NCI-H2029 treated with DMSO at 0.1 percent for 48 hours (cell line): ENCODE measurements around the gene TIMELESS.
"Not testable (repeated sequence)": the region's sequence is repeated elsewhere in the genome, so short reads cannot be mapped to it uniquely, and the experiment has no call there.

Experiments used
- DNase-seq: peaks from one replicate; lab custom pipeline; 2025; lab: John Stamatoyannopoulos, UW

The TIMELESS gene, protein sequence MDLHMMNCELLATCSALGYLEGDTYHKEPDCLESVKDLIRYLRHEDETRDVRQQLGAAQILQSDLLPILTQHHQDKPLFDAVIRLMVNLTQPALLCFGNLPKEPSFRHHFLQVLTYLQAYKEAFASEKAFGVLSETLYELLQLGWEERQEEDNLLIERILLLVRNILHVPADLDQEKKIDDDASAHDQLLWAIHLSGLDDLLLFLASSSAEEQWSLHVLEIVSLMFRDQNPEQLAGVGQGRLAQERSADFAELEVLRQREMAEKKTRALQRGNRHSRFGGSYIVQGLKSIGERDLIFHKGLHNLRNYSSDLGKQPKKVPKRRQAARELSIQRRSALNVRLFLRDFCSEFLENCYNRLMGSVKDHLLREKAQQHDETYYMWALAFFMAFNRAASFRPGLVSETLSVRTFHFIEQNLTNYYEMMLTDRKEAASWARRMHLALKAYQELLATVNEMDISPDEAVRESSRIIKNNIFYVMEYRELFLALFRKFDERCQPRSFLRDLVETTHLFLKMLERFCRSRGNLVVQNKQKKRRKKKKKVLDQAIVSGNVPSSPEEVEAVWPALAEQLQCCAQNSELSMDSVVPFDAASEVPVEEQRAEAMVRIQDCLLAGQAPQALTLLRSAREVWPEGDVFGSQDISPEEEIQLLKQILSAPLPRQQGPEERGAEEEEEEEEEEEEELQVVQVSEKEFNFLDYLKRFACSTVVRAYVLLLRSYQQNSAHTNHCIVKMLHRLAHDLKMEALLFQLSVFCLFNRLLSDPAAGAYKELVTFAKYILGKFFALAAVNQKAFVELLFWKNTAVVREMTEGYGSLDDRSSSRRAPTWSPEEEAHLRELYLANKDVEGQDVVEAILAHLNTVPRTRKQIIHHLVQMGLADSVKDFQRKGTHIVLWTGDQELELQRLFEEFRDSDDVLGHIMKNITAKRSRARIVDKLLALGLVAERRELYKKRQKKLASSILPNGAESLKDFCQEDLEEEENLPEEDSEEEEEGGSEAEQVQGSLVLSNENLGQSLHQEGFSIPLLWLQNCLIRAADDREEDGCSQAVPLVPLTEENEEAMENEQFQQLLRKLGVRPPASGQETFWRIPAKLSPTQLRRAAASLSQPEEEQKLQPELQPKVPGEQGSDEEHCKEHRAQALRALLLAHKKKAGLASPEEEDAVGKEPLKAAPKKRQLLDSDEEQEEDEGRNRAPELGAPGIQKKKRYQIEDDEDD

DNA sequence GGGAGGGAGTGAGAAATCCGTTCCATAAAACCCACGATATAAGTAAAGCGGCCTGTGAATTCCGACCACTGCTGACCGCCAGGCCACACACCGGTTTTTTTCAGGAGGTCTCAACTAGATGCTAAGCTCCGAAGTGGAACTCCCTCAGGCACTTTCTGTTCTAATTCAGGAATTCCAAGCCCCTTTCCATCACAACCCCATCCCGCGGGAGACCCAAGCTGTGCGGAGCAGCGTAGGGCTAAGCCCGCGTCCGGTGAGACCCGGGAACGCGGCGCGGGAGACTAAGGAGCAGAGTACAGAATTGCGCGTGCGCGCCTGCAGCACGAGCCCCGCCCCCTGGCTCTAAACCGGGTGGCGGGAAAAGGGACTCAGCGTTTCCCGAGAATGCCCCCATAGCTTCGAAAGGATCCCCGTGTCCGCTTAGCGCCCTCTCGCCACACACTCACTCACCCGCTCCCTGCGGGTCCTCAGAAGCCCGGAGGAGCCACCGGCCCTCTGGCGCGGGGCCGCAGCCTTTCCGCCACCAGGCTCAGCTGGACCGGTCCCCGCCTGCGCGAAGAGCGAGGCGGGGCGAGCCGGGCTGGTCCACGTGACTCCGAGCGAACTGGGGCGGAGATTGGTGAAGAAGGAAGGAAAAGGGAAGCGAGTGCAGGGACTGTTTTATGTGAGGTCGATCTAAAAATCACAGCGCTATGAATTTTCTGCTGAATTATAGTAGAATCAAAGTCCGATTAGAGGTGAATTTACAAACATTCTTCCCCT is at the start of gene TIMELESS:
TIMELESS (minus strand) TSS at position 567 of the 762 bp plus-strand sequence. CDS start 15,256 bp downstream, outside the sequence.
- peak; percentile 89 for DNase-seq

DNA sequence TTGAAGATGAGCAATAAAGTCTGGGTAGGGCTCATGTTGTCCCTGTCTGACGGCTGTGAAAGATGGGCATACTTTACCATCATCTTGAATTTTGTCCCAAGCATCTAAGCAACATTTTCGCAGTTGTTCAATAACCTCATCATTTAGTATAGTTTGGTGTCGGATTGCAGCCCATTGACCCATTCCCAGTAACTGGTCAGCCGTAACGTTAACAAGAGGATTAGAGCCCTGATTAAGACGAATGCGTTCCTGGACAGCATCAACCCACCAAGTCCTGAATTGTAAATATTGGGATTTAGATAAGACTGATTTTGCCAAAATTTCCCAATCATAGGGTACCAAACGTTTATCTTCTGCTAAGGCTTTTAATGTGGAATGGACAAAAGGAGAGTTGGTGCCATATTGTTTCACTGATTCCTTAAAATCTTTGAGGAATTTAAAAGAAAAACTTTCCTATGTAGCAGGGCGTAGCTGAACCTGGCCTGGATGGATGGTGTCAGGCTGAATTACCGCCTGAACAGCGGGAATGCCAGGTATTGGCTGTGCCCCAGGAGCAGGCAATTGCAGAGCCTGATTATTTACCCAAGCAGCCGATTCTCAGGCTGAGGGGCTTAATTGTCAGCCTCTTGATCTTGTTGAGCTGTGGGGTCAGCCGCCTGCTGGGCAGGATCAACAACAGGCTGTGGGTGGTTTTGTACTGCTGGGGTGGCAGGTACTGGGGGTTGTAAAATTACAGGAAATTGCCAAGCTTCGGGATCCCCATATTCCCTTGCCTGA is 49.1 kb upstream of the TIMELESS start:
- not testable (repeated sequence) for DNase-seq

DNA sequence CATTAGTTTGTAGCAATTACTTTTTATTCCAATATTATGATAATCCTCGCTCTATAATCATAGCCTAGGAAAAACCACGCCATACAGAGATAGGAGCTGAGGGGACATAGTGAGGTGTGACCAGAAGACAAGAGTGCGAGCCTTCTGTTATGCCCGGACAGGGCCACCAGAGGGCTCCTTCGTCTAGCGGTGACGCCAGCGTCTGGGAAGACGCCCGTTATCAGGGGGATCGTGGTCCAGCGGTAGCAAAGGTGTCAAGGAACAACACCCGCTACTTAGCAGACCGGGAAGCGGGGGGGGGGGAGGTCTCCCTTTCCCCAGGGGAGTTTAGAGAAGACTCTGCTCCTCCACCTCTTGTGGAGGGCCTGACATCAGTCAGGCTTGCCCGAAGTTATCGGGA is 47.5 kb upstream of the TIMELESS start:
- not testable (repeated sequence) for DNase-seq

DNA sequence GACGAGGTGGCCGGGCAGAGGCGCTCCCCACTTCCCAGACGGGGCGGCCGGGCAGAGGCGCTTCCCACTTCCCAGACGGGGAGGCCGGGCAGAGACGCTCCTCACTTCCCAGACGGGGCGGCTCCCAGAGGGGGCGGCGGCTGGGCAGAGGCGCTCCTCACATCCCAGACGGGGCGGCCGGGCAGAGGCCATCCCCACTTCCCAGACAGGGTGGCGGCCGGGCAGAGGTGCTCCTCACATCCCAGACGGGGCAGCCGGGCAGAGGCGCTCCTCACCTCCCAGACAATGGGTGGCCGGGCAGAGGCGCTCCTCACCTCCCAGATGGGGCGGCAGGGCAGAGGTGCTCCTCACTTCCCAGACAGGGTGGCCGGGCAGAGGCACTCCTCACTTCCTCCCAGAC is 45.3 kb upstream of the TIMELESS start:
- DNase-seq, result not testable (repeated sequence)

DNA sequence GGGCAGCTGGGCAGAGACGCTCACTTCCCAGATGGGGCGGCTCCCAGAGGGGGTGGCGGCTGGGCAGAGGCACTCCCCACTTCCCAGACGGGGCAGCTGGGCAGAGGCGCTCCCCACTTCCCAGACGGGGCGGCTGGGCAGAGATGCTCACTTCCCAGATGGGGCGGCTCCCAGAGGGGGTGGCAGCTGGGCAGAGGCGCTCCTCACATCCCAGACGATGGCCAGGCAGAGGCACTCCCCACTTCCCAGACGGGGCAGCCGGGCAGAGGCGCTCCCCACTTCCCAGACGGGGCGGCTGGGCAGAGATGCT is 44.8 kb upstream of the TIMELESS start:
- DNase-seq, result not testable (repeated sequence)

DNA sequence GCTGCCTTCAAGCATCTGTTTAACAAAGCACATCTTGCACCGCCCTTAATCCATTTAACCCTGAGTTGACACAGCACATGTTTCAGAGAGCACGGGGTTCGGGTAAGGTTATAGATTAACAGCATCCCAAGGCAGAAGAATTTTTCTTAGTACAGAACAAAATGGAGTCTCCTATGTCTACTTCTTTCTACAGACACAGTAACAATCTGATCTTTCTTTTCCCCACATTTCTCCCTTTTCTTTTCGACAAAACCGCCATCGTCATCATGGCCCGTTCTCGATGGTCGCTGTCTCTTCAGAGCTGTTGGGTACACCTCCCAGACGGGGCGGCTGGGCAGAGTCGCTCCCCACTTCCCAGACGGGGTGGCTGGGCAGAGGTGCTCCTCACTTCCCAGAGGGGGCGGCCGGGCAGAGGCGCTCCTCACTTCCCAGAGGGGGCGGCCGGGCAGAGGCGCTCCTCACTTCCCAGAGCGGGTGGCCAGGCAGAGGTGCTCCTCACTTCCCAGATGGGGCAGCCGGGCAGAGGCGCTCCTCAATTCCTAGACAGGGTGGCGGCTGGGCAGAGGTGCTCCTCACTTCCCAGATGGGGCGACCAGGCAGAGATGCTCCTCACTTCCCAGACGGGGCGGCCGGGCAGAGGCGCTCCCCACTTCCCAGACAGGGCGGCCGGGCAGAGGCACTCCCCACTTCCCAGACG is 44.3 kb upstream of the TIMELESS start:
- not testable (repeated sequence) for DNase-seq

DNA sequence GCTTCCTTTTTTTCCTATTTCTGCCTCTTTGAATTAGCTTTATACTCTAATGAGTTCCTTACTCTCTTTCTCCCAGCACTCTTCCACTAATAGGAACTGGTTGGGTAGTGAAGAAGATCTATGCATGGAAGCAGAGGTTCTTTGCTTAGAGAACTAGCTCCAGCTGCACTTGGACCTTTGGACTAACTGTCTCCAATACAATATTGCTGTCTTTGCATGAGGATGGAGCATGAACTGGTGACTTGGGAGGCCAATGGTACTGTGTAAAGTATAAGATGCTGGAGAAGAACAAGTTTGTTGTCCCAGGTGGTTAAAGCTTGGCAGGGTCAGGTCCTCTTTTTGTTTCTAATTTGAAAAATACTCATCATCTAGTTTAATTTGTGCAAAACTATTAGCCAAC is 41.1 kb upstream of the TIMELESS start:
- no peak for DNase-seq

DNA sequence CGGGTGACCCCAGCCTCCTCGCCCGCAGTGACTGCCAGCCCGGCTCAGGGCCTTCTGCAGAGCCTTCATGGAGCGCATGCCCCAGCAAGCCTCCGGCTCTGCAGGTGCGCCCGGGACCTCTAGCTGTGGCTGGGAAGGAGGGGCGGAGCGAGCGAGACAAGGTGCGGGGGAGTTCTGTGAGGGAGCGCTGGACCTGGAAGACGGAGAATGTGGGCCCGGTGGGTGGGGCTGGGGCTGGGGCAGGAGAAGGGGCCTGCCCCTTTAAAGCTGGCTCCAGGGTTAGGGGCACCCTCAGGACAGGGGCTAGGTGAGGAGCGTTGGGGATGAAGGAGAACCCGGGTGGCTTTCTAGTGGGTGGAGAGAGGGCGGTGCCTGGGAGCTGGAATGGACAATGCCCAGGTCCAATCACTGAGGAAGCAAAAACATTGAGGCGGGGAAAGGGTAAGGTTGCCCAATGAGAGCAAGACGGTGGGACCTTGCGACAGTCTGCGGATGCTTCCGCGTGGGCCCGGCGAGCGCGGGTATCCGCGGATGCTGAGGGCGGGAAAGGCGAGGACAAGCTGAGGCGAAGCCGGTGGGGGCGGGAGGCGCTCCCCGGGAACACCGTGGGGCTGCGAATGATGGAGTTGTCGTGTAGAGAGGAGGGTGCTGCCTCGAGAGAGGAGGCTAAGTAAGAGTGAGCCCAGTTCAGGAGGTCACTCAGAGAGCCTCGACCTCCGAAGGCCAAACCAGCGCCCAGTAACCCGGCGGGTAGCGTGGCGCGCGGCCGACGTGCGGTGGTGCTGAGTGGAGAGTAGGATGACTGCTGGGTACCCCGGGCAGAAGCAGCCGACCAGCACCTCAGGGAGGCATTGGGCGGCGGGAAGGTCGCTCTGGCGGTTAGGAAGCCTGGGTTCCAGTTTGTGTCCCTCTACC is 39.1 kb upstream of the TIMELESS start, which contains the start of gene GLS2:
GLS2 (minus strand) TSS at position 121 of the 915 bp plus-strand sequence; CDS start at position 78, 43 bp downstream.
- peak; percentile 82 for DNase-seq

DNA sequence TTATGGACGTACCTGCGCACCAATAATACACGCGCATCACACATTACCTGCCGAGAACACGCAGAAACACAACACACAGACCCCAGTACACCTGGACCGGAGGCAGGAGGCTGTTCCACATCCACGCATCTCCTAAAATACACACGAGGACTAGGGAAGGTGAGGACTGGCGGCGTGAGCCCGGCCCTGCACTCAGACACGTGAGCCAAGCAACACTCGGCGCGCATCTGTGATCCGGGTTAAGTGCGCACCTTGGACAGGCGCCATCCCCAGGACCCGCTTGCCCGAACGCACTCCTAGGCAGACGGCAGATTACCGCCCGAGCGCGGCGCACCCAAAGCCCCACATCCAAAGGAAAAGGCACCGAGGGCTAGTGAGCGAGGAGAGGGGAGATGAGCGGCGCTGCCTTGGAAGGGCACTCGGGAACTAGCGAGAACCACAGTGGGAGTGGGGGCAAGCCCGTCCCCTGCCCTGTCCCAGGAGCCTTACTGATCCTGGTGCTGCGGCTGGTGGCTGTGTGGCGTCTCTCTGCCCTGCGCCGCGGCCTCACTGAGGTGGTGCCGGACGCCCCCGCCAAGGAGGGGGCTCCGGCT is 38.3 kb upstream of the TIMELESS start:
- no peak for DNase-seq

DNA sequence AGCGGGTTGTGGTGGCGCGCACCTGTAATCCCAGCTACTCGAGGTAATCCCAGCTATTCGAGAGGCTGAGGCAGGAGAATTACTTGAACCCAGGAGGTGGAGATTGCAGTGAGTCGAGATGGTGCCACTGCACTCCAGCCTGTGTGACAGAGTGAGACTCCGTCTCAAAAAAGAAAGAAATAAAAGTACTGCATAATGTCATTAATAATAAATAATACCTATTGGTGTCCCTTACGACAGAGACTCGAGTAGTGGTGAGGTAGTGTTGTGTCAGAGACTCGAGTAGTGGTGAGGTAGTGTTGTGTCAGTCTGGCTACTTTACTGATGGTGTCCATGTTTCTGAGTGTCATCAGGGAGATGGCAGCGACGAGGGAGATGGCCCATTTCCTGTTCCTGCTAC is 37.5 kb upstream of the TIMELESS start:
- no peak for DNase-seq

DNA sequence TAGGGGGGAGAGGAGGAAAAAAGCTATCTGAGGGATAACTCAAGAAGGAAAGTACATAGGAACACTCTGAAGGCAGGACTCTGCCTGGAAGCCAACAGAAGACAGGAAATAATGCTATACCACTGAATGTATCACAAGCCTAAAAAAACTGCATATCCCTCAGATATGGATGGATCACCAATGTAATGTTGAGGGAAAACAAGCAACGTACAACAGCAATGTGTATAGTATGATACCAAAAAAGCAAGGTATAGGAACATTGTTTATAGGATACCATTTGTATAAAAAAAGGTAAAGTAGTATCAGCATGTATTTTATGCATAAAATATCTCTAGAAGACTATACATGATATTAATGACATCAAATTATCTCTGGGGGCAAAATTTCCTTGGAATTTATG is 35.3 kb upstream of the TIMELESS start:
- DNase-seq, result no peak

DNA sequence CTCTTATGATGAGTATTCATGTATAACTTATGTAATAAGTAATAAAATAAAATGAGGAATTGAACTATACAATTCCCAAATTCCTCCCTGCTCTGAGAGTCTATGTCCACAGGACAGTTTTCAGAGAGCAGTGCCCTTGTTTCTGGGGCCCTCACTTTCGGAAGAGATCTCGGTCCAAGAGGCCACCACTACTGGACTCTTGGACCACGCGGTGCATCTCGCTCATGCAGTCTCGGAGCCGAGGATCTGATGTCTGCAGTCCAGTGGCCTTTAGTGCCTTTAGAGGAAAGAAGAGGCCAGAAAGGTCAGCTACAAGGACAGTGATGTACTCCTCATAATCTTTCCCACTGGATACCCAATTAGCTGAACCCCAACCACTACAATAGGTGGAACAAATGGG is 30.4 kb upstream of the TIMELESS start:
- DNase-seq, result no peak

DNA sequence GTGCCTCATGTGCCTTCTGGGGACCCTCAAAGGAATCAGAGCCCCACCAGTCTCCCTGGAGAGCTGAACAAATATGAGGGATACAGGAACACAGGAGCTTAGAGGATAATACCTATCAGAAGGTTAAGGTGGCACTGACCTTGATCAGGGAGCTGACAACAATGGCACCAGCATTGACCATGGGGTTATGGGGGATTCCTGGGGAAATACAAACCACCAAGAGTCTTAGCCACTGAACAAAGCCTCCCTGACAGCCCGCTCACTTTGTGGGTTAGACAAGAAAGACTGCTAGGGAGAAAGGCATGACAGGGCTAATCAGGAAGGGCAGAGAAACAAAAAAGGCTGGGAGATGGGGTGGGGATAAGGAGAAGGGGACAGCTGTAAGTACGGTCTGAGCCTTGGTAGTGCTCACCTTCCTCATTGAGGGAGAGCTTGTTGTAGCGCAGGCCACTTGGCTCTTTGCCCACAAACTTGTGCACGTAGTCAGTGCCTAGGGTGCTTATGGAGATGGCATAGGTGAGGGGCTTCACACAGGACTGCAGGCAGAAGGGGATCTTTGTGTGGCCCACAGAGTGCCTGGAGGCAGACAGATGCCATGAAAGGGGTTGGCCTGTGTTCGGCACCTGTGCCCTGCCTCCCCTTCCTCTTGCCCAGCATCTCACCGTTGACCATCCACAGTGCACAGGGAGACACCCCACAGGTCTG is 28.4 kb upstream of the TIMELESS start:
- no peak for DNase-seq

DNA sequence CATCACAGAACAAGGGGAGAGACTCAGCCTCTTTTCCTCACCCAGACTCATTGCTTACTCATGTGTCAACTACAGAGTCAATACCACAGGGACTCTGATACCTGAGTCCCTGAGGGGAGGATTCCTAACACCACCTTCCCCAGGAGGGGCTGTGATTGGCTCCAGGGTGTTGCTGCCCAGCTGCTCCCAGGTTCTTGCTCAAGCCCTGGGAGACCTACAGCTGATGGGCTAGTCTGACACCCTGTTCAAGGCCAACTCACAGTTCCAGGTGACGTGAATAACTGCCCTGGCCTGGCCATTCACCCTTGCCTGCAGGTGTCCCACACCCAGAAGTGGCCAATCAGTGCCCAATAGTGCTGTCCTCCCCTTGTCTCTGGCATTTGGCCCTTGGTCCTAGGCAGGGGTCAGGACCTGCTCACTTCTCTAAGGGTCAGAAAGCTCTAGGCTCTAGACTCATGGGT is 27.8 kb upstream of the TIMELESS start:
- no peak for DNase-seq

DNA sequence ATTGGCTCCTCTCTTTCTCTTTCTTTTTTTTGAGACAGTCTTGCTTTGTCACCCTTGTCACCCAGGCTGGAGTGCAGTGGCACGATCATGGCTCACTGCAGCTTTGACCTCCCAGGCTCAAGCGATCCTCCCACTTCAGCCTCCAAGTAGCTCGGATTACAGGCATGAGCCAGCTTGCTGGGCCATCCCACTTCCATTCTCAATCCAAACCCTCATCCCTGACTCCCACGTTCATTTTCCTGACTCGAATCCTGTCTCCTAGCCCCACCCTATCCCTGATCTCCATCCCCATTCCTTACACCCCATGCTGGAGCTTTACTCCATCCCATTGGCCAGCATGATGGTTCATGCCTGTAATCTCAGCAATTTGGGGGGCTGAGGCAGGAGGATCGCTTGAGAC is 26.9 kb upstream of the TIMELESS start:
- no peak for DNase-seq

DNA sequence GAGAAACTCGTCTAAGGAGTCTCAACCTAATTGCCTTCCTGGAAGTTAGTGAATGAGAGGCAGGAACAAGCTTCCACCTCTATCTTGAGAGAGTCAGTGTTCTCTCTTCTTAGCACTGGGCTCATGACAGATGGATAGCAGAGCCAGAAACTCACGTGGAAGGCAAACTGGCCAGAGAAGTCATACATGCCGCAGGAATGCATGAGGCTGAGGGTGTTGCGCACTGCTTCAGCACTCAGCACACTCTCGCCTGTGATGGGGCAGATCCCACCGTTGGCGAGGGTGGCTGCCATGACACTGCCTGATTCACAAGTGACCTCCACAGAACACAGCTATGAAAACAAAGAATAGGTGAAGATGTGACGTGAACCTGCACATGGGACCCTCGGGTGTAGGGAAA is 25.2 kb upstream of the TIMELESS start:
- DNase-seq, result no peak

DNA sequence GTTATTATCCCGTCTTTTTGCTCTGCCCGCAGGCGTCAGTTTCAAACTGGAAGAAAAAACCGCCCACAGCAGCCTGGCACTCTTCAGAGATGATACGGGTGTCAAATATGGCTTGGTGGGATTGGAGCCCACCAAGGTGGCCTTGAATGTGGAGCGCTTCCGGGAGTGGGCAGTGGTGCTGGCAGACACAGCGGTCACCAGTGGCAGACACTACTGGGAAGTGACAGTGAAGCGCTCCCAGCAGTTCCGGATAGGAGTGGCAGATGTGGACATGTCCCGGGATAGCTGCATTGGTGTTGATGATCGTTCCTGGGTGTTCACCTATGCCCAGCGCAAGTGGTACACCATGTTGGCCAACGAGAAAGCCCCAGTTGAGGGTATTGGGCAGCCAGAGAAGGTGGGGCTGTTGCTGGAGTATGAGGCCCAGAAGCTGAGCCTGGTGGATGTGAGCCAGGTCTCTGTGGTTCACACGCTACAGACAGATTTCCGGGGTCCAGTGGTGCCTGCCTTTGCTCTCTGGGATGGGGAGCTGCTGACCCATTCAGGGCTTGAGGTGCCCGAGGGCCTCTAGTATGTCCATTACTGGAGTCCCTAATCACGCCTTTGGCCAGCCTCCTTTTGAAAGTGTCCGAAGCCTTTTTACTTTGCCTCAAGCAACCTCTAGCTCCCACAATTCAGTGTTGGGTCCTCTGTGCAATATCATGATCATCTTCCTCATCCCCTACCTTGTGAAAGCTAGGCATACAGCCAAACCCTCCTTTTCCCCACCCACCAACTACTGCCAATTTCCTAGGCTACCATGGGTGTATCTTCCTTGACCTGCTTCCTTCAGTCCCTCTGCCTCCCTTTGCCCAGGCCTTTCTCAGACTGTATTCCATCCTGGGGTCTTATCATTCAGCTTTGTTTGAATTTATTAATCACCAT is 20.0 kb upstream of the TIMELESS start:
- peak; percentile 49 for DNase-seq
